K562 (cell line): ENCODE data around the gene TMEM208. TPM values are rescaled to one million over a fixed set of nuclear protein-coding genes. Genes with fewer than 3 reads are reported as not detected.

Source experiments
- FOXK2 ChIP-seq, 2 experiments: fragments of 450-650 bp; IDR thresholded peaks in 1 of 2; conservative IDR thresholded peaks in 1 of 2; 2 replicates each; pipeline ENCODE4 v1.6.1; 2016; ENCODE audit warnings: low read depth in 2 of 2, mild to moderate bottlenecking in 1 of 2
- HNRNPUL1 ChIP-seq: fragments of 200-400 bp; formaldehyde crosslinking; IDR thresholded peaks from 2 replicates; pipeline ENCODE4 v1.6.1; 2017; ENCODE audit warnings: low read length
- MAFF ChIP-seq: IDR thresholded peaks from 2 replicates; pipeline ENCODE4 v1.6.1; 2012; ENCODE audit warnings: low read length, improper control_type of control experiment
- MBD2 ChIP-seq: sonication (generic); IDR thresholded peaks from 2 replicates; pipeline ENCODE4 v1.6.1; 2016; ENCODE audit warnings: low read depth, borderline replicate concordance
- NCOA4 ChIP-seq: fragments of 450-650 bp; IDR thresholded peaks from 2 replicates; pipeline ENCODE4 v1.6.1; 2018; ENCODE audit warnings: mild to moderate bottlenecking; ENCODE audit not compliant: partially characterized antibody
- NR2C2 ChIP-seq, 2 experiments: fragments of 200-800 bp in 1 of 2; sonication (Bioruptor generic) in 1 of 2; sonication (generic) in 1 of 2; formaldehyde crosslinking in 1 of 2; IDR thresholded peaks; 2 replicates each; pipeline versions ENCODE4 v1.6.1 to v1.8.0; 2016 to 2022; ENCODE audit warnings: mild to moderate bottlenecking in 1 of 2, missing compliant biosample characterization in 1 of 2, missing genetic modification characterization in 1 of 2, missing genetic modification reagents in 1 of 2
- PCBP1 ChIP-seq: fragments of 200-400 bp; formaldehyde crosslinking; IDR thresholded peaks from 2 replicates; pipeline ENCODE4 v1.6.1; 2018; ENCODE audit warnings: mild to moderate bottlenecking, low read depth, low read length; ENCODE audit not compliant: poor library complexity, severe bottlenecking
- PHB ChIP-seq: fragments of 250-450 bp; sonication (Bioruptor Pico); IDR thresholded peaks from 2 replicates; pipeline ENCODE4 v1.5.0; 2021
- PURB ChIP-seq: sonication (generic); formaldehyde crosslinking; IDR thresholded peaks from 2 replicates; pipeline ENCODE4 v1.9.0; 2021; ENCODE audit warnings: low read depth, mild to moderate bottlenecking, missing genetic modification reagents
- YY1 ChIP-seq, 3 experiments: IDR thresholded peaks; 2 replicates each; pipeline ENCODE4 v1.6.1; 2011; ENCODE audit warnings: low read length in 2 of 3, mild to moderate bottlenecking in 2 of 3, moderate library complexity in 2 of 3, borderline replicate concordance in 1 of 3, control low read depth in 1 of 3, low read depth in 1 of 3; ENCODE audit not compliant: insufficient read depth in 3 of 3, insufficient replicate concordance in 2 of 3, control insufficient read depth in 1 of 3, insufficient read length in 1 of 3; ENCODE audit errors: extremely low read depth in 1 of 3
- ZBTB8A ChIP-seq: fragments of 450-650 bp; IDR thresholded peaks from 2 replicates; pipeline ENCODE4 v1.6.1; 2018; ENCODE audit warnings: mild to moderate bottlenecking, moderate library complexity; ENCODE audit not compliant: partially characterized antibody
- ZNF197 ChIP-seq: fragments of 200-800 bp; sonication (Bioruptor generic); IDR thresholded peaks from 2 replicates; pipeline ENCODE4 v1.6.1; 2016; ENCODE audit warnings: low read depth, missing genetic modification characterization, missing compliant biosample characterization
- ZNF384 ChIP-seq: IDR thresholded peaks from 2 replicates; pipeline ENCODE4 v1.6.1; 2012; ENCODE audit warnings: low read depth, low read length, improper control_type of control experiment
- ZNF644 ChIP-seq: fragments of 200-800 bp; sonication (Bioruptor generic); IDR thresholded peaks from 2 replicates; pipeline ENCODE4 v1.6.1; 2016; ENCODE audit warnings: low read depth, missing genetic modification characterization, missing compliant biosample characterization
- ZNF778 ChIP-seq: fragments of 450-650 bp; formaldehyde crosslinking; IDR thresholded peaks from 2 replicates; pipeline ENCODE4 v1.4.0; 2020; ENCODE audit warnings: mild to moderate bottlenecking, moderate library complexity
- polyA plus RNA-seq, 8 experiments: library from polyadenylated mRNA; depleted of rRNA in 4 of 8; stranded (reverse) in 5 of 8; unstranded in 3 of 8; fragments of >200 nt; fragmentation: Nextera tagmentation in 2 of 8; fragmentation: Illumina TruSeq in 1 of 8; extraction: Ambion mirVana in 2 of 8; extraction: Trizol in 1 of 8; gene quantifications; 2 replicates each; pipeline versions ENCODE4 v1.2.1 to v1.2.3, GENCODE V29; 2011 to 2014; ENCODE audit warnings: inconsistent platforms in 1 of 8, missing spikeins in 1 of 8
- total RNA-seq, 7 experiments: library from RNA; depleted of rRNA in 6 of 7; stranded (reverse); fragments of >200 nt in 6 of 7; fragmentation: Illumina TruSeq in 2 of 7; extraction: Trizol in 2 of 7; gene quantifications; 2 replicates each; pipeline versions ENCODE4 v1.2.1 to v1.2.3, GENCODE V29; 2011 to 2021; ENCODE audit warnings: low replicate concordance in 1 of 7
- TF ChIP-seq, protein P1 (sequence below): sonication (generic); formaldehyde crosslinking; IDR thresholded peaks from 2 replicates; pipeline ENCODE4 v1.8.0; 2023; ENCODE audit warnings: mild to moderate bottlenecking, missing genetic modification reagents
- TF ChIP-seq, protein P2 (sequence below): conservative IDR thresholded peaks from 2 replicates; pipeline ENCODE4 v1.6.1; 2011; ENCODE audit warnings: low read depth, mild to moderate bottlenecking, low read length; ENCODE audit not compliant: control insufficient read depth
- TF ChIP-seq, protein P3 (sequence below): sonication (generic); formaldehyde crosslinking; IDR thresholded peaks from 2 replicates; pipeline ENCODE4 v1.8.0; 2023; ENCODE audit warnings: mild to moderate bottlenecking, missing genetic modification reagents
- TF ChIP-seq, protein P4 (sequence below): sonication (generic); formaldehyde crosslinking; IDR thresholded peaks from 2 replicates; pipeline ENCODE4 v1.8.0; 2022; ENCODE audit warnings: mild to moderate bottlenecking, low read depth, missing genetic modification reagents

TMEM208 gene
- total and polyA plus RNA-seq, 9 of the 15 experiments (the other 6 are each of a cell fraction or from before 2014, with no cell fraction given) = 31.8 to 239 (median 54.3) TPM

DNA sequence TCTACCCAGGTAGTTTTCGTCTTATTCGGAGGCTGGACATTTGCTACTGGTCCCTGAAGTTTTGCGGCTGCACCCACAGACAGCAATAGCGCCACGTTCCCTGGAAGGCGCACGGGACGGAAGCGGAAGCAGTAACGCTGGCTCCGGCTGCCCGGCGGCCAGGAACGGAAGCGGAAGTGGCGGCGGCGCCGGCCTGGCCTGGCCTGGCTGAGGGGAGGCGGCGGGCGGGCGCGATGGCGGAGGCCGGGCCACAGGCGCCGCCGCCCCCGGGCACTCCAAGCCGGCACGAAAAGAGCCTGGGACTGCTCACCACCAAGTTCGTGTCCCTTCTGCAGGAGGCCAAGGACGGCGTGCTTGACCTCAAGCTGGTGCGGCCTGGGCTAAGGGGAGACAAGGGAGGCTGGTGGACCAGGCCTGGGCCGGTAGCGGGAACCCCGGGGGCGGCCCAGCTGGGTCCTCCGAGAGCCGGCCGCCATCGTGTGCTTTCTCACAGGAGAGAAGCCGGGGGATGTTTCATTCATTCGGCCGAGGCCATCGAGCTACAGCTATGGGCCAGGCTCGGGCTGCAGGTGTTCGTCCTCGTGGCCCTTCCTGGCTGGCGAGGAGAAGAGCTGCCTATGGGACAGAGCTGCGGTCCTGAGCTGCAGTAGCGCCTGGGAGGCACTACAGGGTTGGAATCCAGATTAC lies 34.8 kb upstream of the TMEM208 start, which contains the start of gene E2F4 (continued):
- TF ChIP-seq, protein P1, sequence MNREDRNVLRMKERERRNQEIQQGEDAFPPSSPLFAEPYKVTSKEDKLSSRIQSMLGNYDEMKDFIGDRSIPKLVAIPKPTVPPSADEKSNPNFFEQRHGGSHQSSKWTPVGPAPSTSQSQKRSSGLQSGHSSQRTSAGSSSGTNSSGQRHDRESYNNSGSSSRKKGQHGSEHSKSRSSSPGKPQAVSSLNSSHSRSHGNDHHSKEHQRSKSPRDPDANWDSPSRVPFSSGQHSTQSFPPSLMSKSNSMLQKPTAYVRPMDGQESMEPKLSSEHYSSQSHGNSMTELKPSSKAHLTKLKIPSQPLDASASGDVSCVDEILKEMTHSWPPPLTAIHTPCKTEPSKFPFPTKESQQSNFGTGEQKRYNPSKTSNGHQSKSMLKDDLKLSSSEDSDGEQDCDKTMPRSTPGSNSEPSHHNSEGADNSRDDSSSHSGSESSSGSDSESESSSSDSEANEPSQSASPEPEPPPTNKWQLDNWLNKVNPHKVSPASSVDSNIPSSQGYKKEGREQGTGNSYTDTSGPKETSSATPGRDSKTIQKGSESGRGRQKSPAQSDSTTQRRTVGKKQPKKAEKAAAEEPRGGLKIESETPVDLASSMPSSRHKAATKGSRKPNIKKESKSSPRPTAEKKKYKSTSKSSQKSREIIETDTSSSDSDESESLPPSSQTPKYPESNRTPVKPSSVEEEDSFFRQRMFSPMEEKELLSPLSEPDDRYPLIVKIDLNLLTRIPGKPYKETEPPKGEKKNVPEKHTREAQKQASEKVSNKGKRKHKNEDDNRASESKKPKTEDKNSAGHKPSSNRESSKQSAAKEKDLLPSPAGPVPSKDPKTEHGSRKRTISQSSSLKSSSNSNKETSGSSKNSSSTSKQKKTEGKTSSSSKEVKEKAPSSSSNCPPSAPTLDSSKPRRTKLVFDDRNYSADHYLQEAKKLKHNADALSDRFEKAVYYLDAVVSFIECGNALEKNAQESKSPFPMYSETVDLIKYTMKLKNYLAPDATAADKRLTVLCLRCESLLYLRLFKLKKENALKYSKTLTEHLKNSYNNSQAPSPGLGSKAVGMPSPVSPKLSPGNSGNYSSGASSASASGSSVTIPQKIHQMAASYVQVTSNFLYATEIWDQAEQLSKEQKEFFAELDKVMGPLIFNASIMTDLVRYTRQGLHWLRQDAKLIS (CRISPR knock-in tag) = no peak
- TF ChIP-seq, protein P2, sequence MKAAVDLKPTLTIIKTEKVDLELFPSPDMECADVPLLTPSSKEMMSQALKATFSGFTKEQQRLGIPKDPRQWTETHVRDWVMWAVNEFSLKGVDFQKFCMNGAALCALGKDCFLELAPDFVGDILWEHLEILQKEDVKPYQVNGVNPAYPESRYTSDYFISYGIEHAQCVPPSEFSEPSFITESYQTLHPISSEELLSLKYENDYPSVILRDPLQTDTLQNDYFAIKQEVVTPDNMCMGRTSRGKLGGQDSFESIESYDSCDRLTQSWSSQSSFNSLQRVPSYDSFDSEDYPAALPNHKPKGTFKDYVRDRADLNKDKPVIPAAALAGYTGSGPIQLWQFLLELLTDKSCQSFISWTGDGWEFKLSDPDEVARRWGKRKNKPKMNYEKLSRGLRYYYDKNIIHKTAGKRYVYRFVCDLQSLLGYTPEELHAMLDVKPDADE = peak; percentile 89
- TF ChIP-seq ZBTB8A = no peak
- TF ChIP-seq ZNF384 = no peak
- peak in 2 of 3 experiments; percentile 70 to 83 for TF ChIP-seq YY1 (IDR thresholded peaks at IDR 0.05; ENCODE audit: borderline replicate concordance in 1 of 3, control insufficient read depth in 1 of 3, extremely low read depth in 1 of 3, insufficient read depth in 3 of 3, insufficient read length in 1 of 3, insufficient replicate concordance in 2 of 3, low read depth in 1 of 3, low read length in 2 of 3)
- no peak for TF ChIP-seq PURB (CRISPR knock-in tag)
- peak; percentile 74 for TF ChIP-seq NR2C2 (CRISPR knock-in tag; IDR thresholded peaks at IDR 0.05)
- TF ChIP-seq NR2C2 (tag; IDR thresholded peaks at IDR 0.05) = peak; percentile 84; the same call in 1 of the 2 replicates
- TF ChIP-seq ZNF197 (CRISPR knock-in tag) = no peak
- TF ChIP-seq, protein P3, sequence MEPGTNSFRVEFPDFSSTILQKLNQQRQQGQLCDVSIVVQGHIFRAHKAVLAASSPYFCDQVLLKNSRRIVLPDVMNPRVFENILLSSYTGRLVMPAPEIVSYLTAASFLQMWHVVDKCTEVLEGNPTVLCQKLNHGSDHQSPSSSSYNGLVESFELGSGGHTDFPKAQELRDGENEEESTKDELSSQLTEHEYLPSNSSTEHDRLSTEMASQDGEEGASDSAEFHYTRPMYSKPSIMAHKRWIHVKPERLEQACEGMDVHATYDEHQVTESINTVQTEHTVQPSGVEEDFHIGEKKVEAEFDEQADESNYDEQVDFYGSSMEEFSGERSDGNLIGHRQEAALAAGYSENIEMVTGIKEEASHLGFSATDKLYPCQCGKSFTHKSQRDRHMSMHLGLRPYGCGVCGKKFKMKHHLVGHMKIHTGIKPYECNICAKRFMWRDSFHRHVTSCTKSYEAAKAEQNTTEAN (CRISPR knock-in tag) = 0 out of 2 replicates have a peak, but pooled peaks have one; percentile 35
- no peak for TF ChIP-seq HNRNPUL1
- no peak for TF ChIP-seq ZNF778
- TF ChIP-seq FOXK2 (conservative IDR thresholded peaks at IDR 0.05 in 1 of 2, IDR thresholded peaks at IDR 0.05 in 1 of 2; ENCODE audit: low read depth in 2 of 2) = peak in 1 of 2 experiments; percentile 58; a peak in 3 of 4 replicates
- peak; percentile 17; the same call in 1 of the 2 replicates for TF ChIP-seq MBD2
- TF ChIP-seq MAFF = no peak
- TF ChIP-seq NCOA4 = no peak
- no peak for TF ChIP-seq PCBP1
- no peak for TF ChIP-seq PHB (CRISPR knock-in tag)
- TF ChIP-seq ZNF644 = no peak
- TF ChIP-seq, protein P4, sequence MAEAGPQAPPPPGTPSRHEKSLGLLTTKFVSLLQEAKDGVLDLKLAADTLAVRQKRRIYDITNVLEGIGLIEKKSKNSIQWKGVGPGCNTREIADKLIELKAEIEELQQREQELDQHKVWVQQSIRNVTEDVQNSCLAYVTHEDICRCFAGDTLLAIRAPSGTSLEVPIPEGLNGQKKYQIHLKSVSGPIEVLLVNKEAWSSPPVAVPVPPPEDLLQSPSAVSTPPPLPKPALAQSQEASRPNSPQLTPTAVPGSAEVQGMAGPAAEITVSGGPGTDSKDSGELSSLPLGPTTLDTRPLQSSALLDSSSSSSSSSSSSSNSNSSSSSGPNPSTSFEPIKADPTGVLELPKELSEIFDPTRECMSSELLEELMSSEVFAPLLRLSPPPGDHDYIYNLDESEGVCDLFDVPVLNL = no peak
